ENCODE measurements around the gene CDC5L. TPM values are rescaled to one million over a fixed set of nuclear protein-coding genes. Genes with fewer than 3 reads are reported as not detected.
A peak's percentile ranks its signal among the peaks of the same experiment; 100 is the strongest.

CDC5L gene
- total and polyA plus RNA-seq, 2 of the 13 experiments (the other 11 are each of a cell fraction or from before 2014, with no cell fraction given): 11.0 to 34.2 TPM

GRCh38 chr6:44387346-44388134, at the start of gene CDC5L (continued):
- peak; percentile 97 for TF ChIP-seq CHCHD3 (CRISPR knock-in tag; IDR thresholded peaks at IDR 0.05)
- no peak for TF ChIP-seq ZNF737 (CRISPR knock-in tag; IDR thresholded peaks at IDR 0.05; ENCODE audit: borderline replicate concordance)
- 0 out of 2 replicates have a peak, but pooled peaks have one; percentile 30 for TF ChIP-seq ZSCAN30 (CRISPR knock-in tag; IDR thresholded peaks at IDR 0.05)
- no peak for TF ChIP-seq PAF1 (CRISPR knock-in tag; IDR thresholded peaks at IDR 0.05)
- peak; percentile 95 for TF ChIP-seq DZIP1 (CRISPR knock-in tag; IDR thresholded peaks at IDR 0.05)
- TF ChIP-seq POGZ (CRISPR knock-in tag; IDR thresholded peaks at IDR 0.05): peak; percentile 98
- peak; percentile 62 for TF ChIP-seq PAXIP1 (CRISPR knock-in tag; conservative IDR thresholded peaks at IDR 0.05)
- no peak for TF ChIP-seq ONECUT2 (CRISPR knock-in tag; IDR thresholded peaks at IDR 0.05)
- TF ChIP-seq RBAK (CRISPR knock-in tag; IDR thresholded peaks at IDR 0.05): no peak
- TF ChIP-seq PRDM15 (CRISPR knock-in tag; IDR thresholded peaks at IDR 0.05): no peak; the same call in 1 of the 2 replicates
- peak; percentile 49; the same call in 1 of the 2 replicates for TF ChIP-seq SP2 (CRISPR knock-in tag; IDR thresholded peaks at IDR 0.05)
- TF ChIP-seq CHD4 (IDR thresholded peaks at IDR 0.05; ENCODE audit: borderline replicate concordance, low read length): no peak; the same call in 1 of the 2 replicates
- no peak for TF ChIP-seq ZBTB1 (CRISPR knock-in tag; IDR thresholded peaks at IDR 0.05; ENCODE audit: borderline replicate concordance)
- peak; percentile 60 for TF ChIP-seq ZNF3 (CRISPR knock-in tag; IDR thresholded peaks at IDR 0.05)
- TF ChIP-seq DR1 (CRISPR knock-in tag; IDR thresholded peaks at IDR 0.05): peak; percentile 85
- TF ChIP-seq ZNF337 (CRISPR knock-in tag; IDR thresholded peaks at IDR 0.05; ENCODE audit: borderline replicate concordance, low read depth): peak; percentile 85; the same call in 1 of the 2 replicates
